Osteocyte (in vitro differentiated cells): ENCODE measurements around the gene DSG2. TPM values are rescaled to one million over a fixed set of nuclear protein-coding genes. Genes with fewer than 3 reads are reported as not detected.
A peak's percentile ranks its signal among the peaks of the same experiment; 100 is the strongest.

Experiments used
- DNase-seq: peaks from one replicate; pipeline ENCODE4 v3.0.0; 2021; ENCODE audit warnings: mixed read lengths; ENCODE audit not compliant: unreplicated experiment; ENCODE audit errors: extremely low spot score
- H3K27ac Mint-ChIP-seq: one replicate; pipeline ENCODE4 v1.8.0; 2021; ENCODE audit warnings: mild to moderate bottlenecking, mixed read lengths; ENCODE audit not compliant: unreplicated experiment
- H3K27me3 Mint-ChIP-seq: one replicate; pipeline ENCODE4 v1.8.0; 2021; ENCODE audit warnings: mixed read lengths; ENCODE audit not compliant: unreplicated experiment
- H3K36me3 Mint-ChIP-seq: one replicate; pipeline ENCODE4 v1.8.0; 2021; ENCODE audit warnings: mixed read lengths; ENCODE audit not compliant: unreplicated experiment
- H3K4me1 Mint-ChIP-seq: one replicate; pipeline ENCODE4 v1.8.0; 2021; ENCODE audit warnings: mixed read lengths; ENCODE audit not compliant: unreplicated experiment
- H3K4me3 Mint-ChIP-seq: one replicate; pipeline ENCODE4 v1.8.0; 2021; ENCODE audit warnings: mild to moderate bottlenecking, moderate library complexity, mixed read lengths; ENCODE audit not compliant: unreplicated experiment
- H3K9me3 Mint-ChIP-seq: one replicate; pipeline ENCODE4 v1.8.0; 2021; ENCODE audit warnings: mixed read lengths; ENCODE audit not compliant: unreplicated experiment
- total RNA-seq: library from RNA; stranded (reverse); gene quantifications from 2 replicates; pipeline ENCODE4 v1.2.1, GENCODE V29; 2021
- TF ChIP-seq, protein P1 (sequence below): fragments of 200-600 bp; sonication (generic); IDR thresholded peaks from 2 replicates; pipeline ENCODE4 v1.5.0; 2021; ENCODE audit warnings: antibody characterized with exemption, mild to moderate bottlenecking, moderate library complexity

DSG2 gene
- total RNA-seq, 1 donor from 2014 or later = 16.6 TPM

DNA sequence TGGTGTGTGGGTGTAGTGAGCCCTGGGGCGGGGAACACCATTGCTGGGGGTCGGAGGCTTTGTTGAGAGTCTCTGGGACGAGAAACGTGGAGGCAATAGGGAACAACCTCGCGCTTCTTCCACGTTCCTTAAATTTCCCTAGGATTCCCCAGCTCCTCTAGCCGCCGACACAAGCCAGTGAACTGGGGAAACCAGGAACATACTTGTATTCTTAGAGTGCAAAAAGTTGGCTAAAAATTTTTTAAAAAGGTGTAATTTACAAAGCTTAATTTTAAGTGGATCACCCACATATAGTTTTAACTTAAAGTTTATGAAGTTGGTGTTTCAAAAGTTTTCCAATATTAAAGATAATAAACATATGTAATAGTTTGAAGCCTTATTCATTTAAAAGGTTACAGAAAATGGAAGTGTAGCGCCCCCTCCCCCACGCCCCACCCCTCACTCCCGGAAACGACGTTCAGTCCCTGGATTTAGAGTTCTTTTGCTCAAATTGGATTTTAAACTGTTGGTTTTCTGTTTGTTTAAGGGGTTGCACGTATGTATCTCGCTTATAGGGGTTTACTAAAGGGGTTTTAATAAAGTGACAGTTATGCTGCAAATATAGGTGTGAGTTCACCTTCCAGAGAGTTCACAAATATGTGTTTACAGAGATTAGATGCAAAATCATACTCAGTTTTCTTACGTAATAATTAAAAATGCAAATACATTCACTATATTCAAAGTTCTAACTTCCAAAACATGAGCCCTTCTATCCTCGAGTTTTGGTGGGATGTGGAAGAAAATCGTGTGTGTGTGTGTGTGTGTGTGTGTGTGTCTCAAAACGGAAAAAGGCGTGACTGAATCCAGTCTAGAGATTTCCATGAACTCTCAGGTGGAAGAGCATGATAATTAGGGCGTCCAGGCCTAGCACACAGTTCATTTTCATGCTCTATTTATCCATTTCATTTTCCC lies 872 bp downstream of the DSG2 start:
- H3K27me3 Mint-ChIP-seq = peaks cover 10% of the 10 kb centered on the region
- peaks cover 9% of the 10 kb centered on the region for H3K4me1 Mint-ChIP-seq
- H3K36me3 Mint-ChIP-seq = no peaks in the 10 kb centered on the region
- peak overlapping the region; percentile 80 for H3K27ac Mint-ChIP-seq
- no peaks in the 10 kb centered on the region for H3K9me3 Mint-ChIP-seq
- no peak for DNase-seq
- TF ChIP-seq, protein P1, sequence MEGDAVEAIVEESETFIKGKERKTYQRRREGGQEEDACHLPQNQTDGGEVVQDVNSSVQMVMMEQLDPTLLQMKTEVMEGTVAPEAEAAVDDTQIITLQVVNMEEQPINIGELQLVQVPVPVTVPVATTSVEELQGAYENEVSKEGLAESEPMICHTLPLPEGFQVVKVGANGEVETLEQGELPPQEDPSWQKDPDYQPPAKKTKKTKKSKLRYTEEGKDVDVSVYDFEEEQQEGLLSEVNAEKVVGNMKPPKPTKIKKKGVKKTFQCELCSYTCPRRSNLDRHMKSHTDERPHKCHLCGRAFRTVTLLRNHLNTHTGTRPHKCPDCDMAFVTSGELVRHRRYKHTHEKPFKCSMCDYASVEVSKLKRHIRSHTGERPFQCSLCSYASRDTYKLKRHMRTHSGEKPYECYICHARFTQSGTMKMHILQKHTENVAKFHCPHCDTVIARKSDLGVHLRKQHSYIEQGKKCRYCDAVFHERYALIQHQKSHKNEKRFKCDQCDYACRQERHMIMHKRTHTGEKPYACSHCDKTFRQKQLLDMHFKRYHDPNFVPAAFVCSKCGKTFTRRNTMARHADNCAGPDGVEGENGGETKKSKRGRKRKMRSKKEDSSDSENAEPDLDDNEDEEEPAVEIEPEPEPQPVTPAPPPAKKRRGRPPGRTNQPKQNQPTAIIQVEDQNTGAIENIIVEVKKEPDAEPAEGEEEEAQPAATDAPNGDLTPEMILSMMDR = no peak
- peak overlapping the region; percentile 90 for H3K4me3 Mint-ChIP-seq

DNA sequence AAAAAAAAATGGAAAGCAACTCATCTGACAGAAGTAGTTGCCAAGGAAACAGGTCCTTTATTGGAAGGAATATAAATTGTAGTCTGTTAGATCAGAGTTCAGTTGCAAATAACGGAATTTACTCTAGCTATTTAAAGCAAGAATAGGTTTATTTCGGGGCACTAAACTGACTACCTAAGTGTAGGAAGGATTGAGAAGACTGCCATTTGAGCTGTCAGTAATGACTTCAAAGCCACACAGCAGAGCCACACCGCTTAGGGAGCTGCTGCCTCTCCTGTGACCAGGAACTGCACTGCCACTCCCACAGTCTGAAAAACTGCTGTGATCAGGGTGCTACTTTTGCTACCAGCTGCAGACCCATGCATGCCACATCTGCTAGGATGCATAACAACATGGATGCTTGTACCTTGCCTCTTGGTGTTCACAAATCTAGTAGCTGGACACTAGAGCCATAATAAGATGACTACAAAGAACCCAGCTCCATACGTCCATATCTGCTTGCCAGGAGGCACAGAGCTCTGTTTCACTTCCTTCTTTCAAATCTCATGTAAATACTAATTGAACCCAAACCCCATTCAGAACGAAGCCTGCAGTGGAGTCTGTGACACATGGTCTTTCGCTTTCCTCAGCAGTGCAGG lies 2.2 kb downstream of the DSG2 start:
- no peaks in the 10 kb centered on the region for H3K36me3 Mint-ChIP-seq

GRCh38 chr18:31503011-31503410 lies 5.0 kb downstream of the DSG2 start:
- Mint-ChIP-seq H3K27ac (no peak overlapping the region), H3K36me3 (peaks cover 2% of the 10 kb centered on the region)
- no peak for DNase-seq

More for the DNA sequence above, 2.2 kb downstream of the DSG2 start:
- no peak overlapping the region for H3K27ac Mint-ChIP-seq
- TF ChIP-seq, protein P1 = no peak
- H3K4me1 Mint-ChIP-seq = peaks cover 9% of the 10 kb centered on the region
- no peaks in the 10 kb centered on the region for H3K9me3 Mint-ChIP-seq
- peaks cover 8% of the 10 kb centered on the region for H3K27me3 Mint-ChIP-seq
- no peak for DNase-seq
- H3K4me3 Mint-ChIP-seq = no peak overlapping the region

DNA sequence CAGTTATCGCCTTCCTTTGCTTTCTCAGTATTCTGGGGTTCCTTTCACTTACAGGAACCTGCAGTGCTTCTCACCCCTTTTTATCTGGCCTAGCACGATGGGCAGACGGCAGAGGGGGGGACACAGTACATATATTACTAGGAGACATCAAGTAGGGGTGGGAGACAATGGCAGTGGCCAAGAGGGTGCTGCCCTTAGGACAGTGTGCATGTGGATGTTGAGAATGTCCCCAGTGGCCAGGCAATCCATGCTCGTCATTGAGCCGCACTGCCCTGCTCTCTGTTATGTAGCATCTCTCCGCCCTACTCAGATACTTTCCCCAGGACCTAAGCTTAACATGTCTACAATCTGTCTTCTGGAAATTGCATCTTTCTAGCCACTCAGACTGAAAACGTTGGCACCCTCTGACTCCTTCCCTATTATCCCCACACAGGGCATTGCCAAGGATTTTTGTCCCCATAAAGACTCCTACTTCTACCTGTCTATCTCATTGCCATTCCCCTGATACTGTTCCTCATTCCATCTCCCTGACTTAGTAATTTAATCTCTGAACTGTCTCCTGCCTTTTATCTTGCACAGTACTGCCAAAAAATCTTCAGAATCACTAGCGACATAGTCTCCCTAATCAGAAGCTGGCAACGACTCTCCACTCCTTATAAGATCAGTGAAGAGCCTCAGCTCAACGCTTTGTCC lies 6.6 kb downstream of the DSG2 start:
- H3K4me3 Mint-ChIP-seq = no peak overlapping the region
- peaks cover 2% of the 10 kb centered on the region for H3K36me3 Mint-ChIP-seq
- DNase-seq = no peak
- H3K4me1 Mint-ChIP-seq = no peaks in the 10 kb centered on the region
- H3K27me3 Mint-ChIP-seq = peaks cover 2% of the 10 kb centered on the region
- TF ChIP-seq, protein P1 = no peak
- no peak overlapping the region for H3K27ac Mint-ChIP-seq
- H3K9me3 Mint-ChIP-seq = no peaks in the 10 kb centered on the region

More at GRCh38 chr18:31503011-31503410, 5.0 kb downstream of the DSG2 start:
- peaks cover 5% of the 10 kb centered on the region for H3K27me3 Mint-ChIP-seq
- H3K4me3 Mint-ChIP-seq = no peak overlapping the region
- TF ChIP-seq, protein P1 = no peak
- no peaks in the 10 kb centered on the region for H3K9me3 Mint-ChIP-seq
- H3K4me1 Mint-ChIP-seq = peaks cover 9% of the 10 kb centered on the region
